ENCODE measurements around the gene KRTAP9-1. TPM values are rescaled to one million over a fixed set of nuclear protein-coding genes. Genes with fewer than 3 reads are reported as not detected.

KRTAP9-1 gene
- total and polyA plus RNA-seq, 2 donors (not counting 3 experiments of a cell fraction or from before 2014, with no cell fraction given), result not detected

GRCh38 chr17:41177727-41178271 lies 11.9 kb upstream of the KRTAP9-1 start, which contains the start of gene KRTAP4-2:
Gene KRTAP4-2 (minus strand): TSS chr17:41178221. CDS start chr17:41178164, 57 bp downstream.
- H3K4me3 ChIP-seq (replicated peaks in 1 of 3; ENCODE audit: insufficient read depth in 1 of 3, low read depth in 1 of 3, low read length in 3 of 3), result no peak within 1 kb of the TSS
- H3K27me3 ChIP-seq (ENCODE audit: control insufficient read depth in 2 of 2, insufficient read depth in 2 of 2, low read length in 2 of 2), result no peaks in the 10 kb centered on the region
- H3K9ac ChIP-seq (replicated peaks; ENCODE audit: extremely low read depth, insufficient read depth, low read length), result no peak within 1 kb of the TSS
- dilution Hi-C loops (cut with MboI; ENCODE audit: extremely low pct_ligation_motif_present, low sequenced_read_pairs), result no loop called here
- TF ChIP-seq CTCF (IDR thresholded peaks at IDR 0.05; ENCODE audit: extremely low read depth in 1 of 2, insufficient read depth in 1 of 2, low read depth in 1 of 2, low read length in 2 of 2), result no peak
- no peak within 1 kb of the TSS for H3K4me2 ChIP-seq (ENCODE audit: insufficient read depth, low read length)
- H3K9me3 ChIP-seq (replicated peaks; ENCODE audit: control insufficient read depth, insufficient read depth, low read length), result no peaks in the 10 kb centered on the region
- H3K36me3 ChIP-seq (ENCODE audit: control insufficient read depth in 2 of 2, extremely low read depth in 1 of 2, insufficient read depth in 2 of 2, low read length in 2 of 2), result no peaks in the 10 kb centered on the region
- ChIA-PET CTCF (interaction anchor here (1.0 kb wide), 1 partner anchor 321 kb away, joined by 3 read pairs; no protein-coding TSS in a partner anchor), POLR2A (no interaction called here)
- no peak within 1 kb of the TSS for H2AFZ ChIP-seq (ENCODE audit: low read depth, low read length)
- no peaks in the 10 kb centered on the region for H3K9me1 ChIP-seq (replicated peaks; ENCODE audit: control insufficient read depth, extremely low read depth, insufficient read depth, low read length)
- H3K4me1 ChIP-seq (ENCODE audit: control insufficient read depth, extremely low read depth, insufficient read depth, low read length), result no peaks in the 10 kb centered on the region
- intact Hi-C loops (cut with micrococcal nuclease), result no loop called here
- no peaks in the 10 kb centered on the region for H4K20me1 ChIP-seq (replicated peaks; ENCODE audit: control insufficient read depth, extremely low read depth, insufficient read depth, low read length)
- no peak for DNase-seq (ENCODE audit: low read depth, low spot score)
- BruUV-seq (replicated peaks), result no TSS peak
- no peak for FAIRE-seq
- no peaks in the 10 kb centered on the region for H3K79me2 ChIP-seq (ENCODE audit: control insufficient read depth, insufficient read depth, low read length)
- H3K27ac ChIP-seq (ENCODE audit: insufficient read depth, low read depth, low read length), result no peak within 1 kb of the TSS

GRCh38 chr17:41178341-41178740 lies 11.3 kb upstream of the KRTAP9-1 start:
- Histone ChIP-seq H3K9me1 (replicated peaks; ENCODE audit: control insufficient read depth, extremely low read depth, insufficient read depth, low read length) (no peaks in the 10 kb centered on the region), H3K4me1 (ENCODE audit: control insufficient read depth, extremely low read depth, insufficient read depth, low read length) (no peaks in the 10 kb centered on the region), H3K36me3 (ENCODE audit: control insufficient read depth in 2 of 2, extremely low read depth in 1 of 2, insufficient read depth in 2 of 2, low read length in 2 of 2) (no peaks in the 10 kb centered on the region), H3K4me3 (replicated peaks in 1 of 3; ENCODE audit: insufficient read depth in 1 of 3, low read depth in 1 of 3, low read length in 3 of 3) (no peak overlapping the region), H4K20me1 (replicated peaks; ENCODE audit: control insufficient read depth, extremely low read depth, insufficient read depth, low read length) (no peaks in the 10 kb centered on the region), H3K79me2 (ENCODE audit: control insufficient read depth, insufficient read depth, low read length) (no peaks in the 10 kb centered on the region), H3K27me3 (ENCODE audit: control insufficient read depth in 2 of 2, insufficient read depth in 2 of 2, low read length in 2 of 2) (no peaks in the 10 kb centered on the region), H3K9ac (replicated peaks; ENCODE audit: extremely low read depth, insufficient read depth, low read length) (no peak overlapping the region), H3K27ac (ENCODE audit: insufficient read depth, low read depth, low read length) (no peak overlapping the region), H2AFZ (ENCODE audit: low read depth, low read length) (no peak overlapping the region), H3K9me3 (replicated peaks; ENCODE audit: control insufficient read depth, insufficient read depth, low read length) (no peaks in the 10 kb centered on the region), H3K4me2 (ENCODE audit: insufficient read depth, low read length) (no peak overlapping the region)
- TF ChIP-seq MAX (IDR thresholded peaks at IDR 0.05; ENCODE audit: insufficient read depth, insufficient read length) (no peak), POLR2A (IDR thresholded peaks at IDR 0.05; ENCODE audit: low read depth, low read length) (no peak), MYC (IDR thresholded peaks at IDR 0.05; ENCODE audit: low read depth, low read length) (no peak), GATA2 (IDR thresholded peaks at IDR 0.05; ENCODE audit: insufficient read depth, insufficient read length, low read depth, low read length) (no peak), EZH2 (IDR thresholded peaks at IDR 0.05; ENCODE audit: borderline replicate concordance, low read depth, low read length, severe bottlenecking) (no peak), JUN (IDR thresholded peaks at IDR 0.05; ENCODE audit: borderline replicate concordance, insufficient read depth, insufficient read length, low read depth) (no peak), CTCF (IDR thresholded peaks at IDR 0.05; ENCODE audit: extremely low read depth in 1 of 2, insufficient read depth in 1 of 2, low read depth in 1 of 2, low read length in 2 of 2) (no peak)
- no TSS peak for BruUV-seq (replicated peaks)
- intact Hi-C loops (cut with micrococcal nuclease), result no loop called here
- no peak for FAIRE-seq
- dilution Hi-C loops (cut with MboI; ENCODE audit: extremely low pct_ligation_motif_present, low sequenced_read_pairs), result no loop called here
- no peak for DNase-seq (ENCODE audit: low read depth, low spot score)
- POLR2A ChIA-PET, result no interaction called here
- CTCF ChIA-PET, result interaction anchor here (1.0 kb wide), 1 partner anchor 321 kb away, joined by 3 read pairs; no protein-coding TSS in a partner anchor

All from endothelial cell of umbilical vein (primary cell).